SK-N-SH treated with all-trans-retinoic acid at 6 μM for 48 hours (cell line): ENCODE measurements around the gene MEPCE.

Source experiments
- ATAC-seq: fragments of 200-7000 bp; cut with Tn5 transposase; 3 replicates; pipeline ENCODE4 v1.9.1; 2020; ENCODE audit warnings: mild to moderate bottlenecking, moderate library complexity
- ARNTL ChIP-seq: fragments of 450-650 bp; formaldehyde crosslinking; IDR thresholded peaks from 2 replicates; pipeline ENCODE4 v1.5.0; 2020; ENCODE audit warnings: low read depth, mild to moderate bottlenecking, moderate library complexity, borderline replicate concordance
- BACH2 ChIP-seq: fragments of 250-450 bp; sonication (Bioruptor Pico); IDR thresholded peaks from 2 replicates; pipeline ENCODE4 v1.9.0; 2021; ENCODE audit warnings: mild to moderate bottlenecking, borderline replicate concordance
- CSDC2 ChIP-seq: fragments of 250-450 bp; sonication (Bioruptor Pico); IDR thresholded peaks from 2 replicates; pipeline ENCODE4 v1.5.0; 2020; ENCODE audit warnings: mild to moderate bottlenecking, moderate library complexity
- ESRRG ChIP-seq: fragments of 250-450 bp; sonication (Bioruptor Pico); IDR thresholded peaks from 2 replicates; pipeline ENCODE4 v1.6.1; 2021; ENCODE audit warnings: mild to moderate bottlenecking
- GLIS3 ChIP-seq: fragments of 250-450 bp; sonication (Bioruptor Pico); IDR thresholded peaks from 2 replicates; pipeline ENCODE4 v1.5.0; 2020; ENCODE audit warnings: mild to moderate bottlenecking, moderate library complexity
- ISL1 ChIP-seq: fragments of 250-450 bp; sonication (Bioruptor Pico); IDR thresholded peaks from 2 replicates; pipeline ENCODE4 v2.1.2; 2022; ENCODE audit warnings: mild to moderate bottlenecking, moderate library complexity
- OSR1 ChIP-seq: fragments of 250-450 bp; sonication (Bioruptor Pico); IDR thresholded peaks from 2 replicates; pipeline ENCODE4 v1.8.0; 2022; ENCODE audit warnings: moderate library complexity, mild to moderate bottlenecking, inconsistent platforms
- PPARA ChIP-seq: fragments of 250-450 bp; sonication (Bioruptor Pico); IDR thresholded peaks from 2 replicates; pipeline ENCODE4 v1.5.0; 2020; ENCODE audit warnings: mild to moderate bottlenecking, borderline replicate concordance
- RARB ChIP-seq: fragments of 250-450 bp; sonication (Bioruptor Pico); IDR thresholded peaks from 2 replicates; pipeline ENCODE4 v1.8.0; 2021; ENCODE audit warnings: mild to moderate bottlenecking, moderate library complexity
- SNAI2 ChIP-seq: fragments of 250-450 bp; sonication (Bioruptor Pico); IDR thresholded peaks from 2 replicates; pipeline ENCODE4 v1.5.0; 2020; ENCODE audit warnings: mild to moderate bottlenecking, moderate library complexity
- TCF4 ChIP-seq: fragments of 250-450 bp; sonication (Bioruptor Pico); IDR thresholded peaks from 2 replicates; pipeline ENCODE4 v1.8.0; 2021; ENCODE audit warnings: mild to moderate bottlenecking, moderate library complexity, borderline replicate concordance
- TOX ChIP-seq: fragments of 250-450 bp; sonication (Bioruptor Pico); IDR thresholded peaks from 2 replicates; pipeline ENCODE4 v1.8.0; 2021; ENCODE audit warnings: mild to moderate bottlenecking, moderate library complexity, borderline replicate concordance
- ZC3H10 ChIP-seq: fragments of 250-450 bp; sonication (Bioruptor Pico); IDR thresholded peaks from 2 replicates; pipeline ENCODE4 v1.5.1; 2021; ENCODE audit warnings: mild to moderate bottlenecking, moderate library complexity
- ZFP3 ChIP-seq: fragments of 250-450 bp; sonication (Bioruptor Pico); IDR thresholded peaks from 2 replicates; pipeline ENCODE4 v1.5.0; 2020; ENCODE audit warnings: mild to moderate bottlenecking, moderate library complexity
- ZFP30 ChIP-seq: fragments of 450-650 bp; formaldehyde crosslinking; IDR thresholded peaks from 2 replicates; pipeline ENCODE4 v1.5.0; 2022; ENCODE audit warnings: mild to moderate bottlenecking, moderate library complexity
- ZNF565 ChIP-seq: fragments of 450-650 bp; formaldehyde crosslinking; conservative IDR thresholded peaks from 2 replicates; pipeline ENCODE4 v1.5.0; 2020; ENCODE audit warnings: low read depth, mild to moderate bottlenecking, moderate library complexity
- ZNF70 ChIP-seq: fragments of 450-650 bp; formaldehyde crosslinking; IDR thresholded peaks from 2 replicates; pipeline ENCODE4 v1.5.0; 2020; ENCODE audit warnings: mild to moderate bottlenecking, moderate library complexity
- ZNF8 ChIP-seq: fragments of 450-650 bp; formaldehyde crosslinking; IDR thresholded peaks from 2 replicates; pipeline ENCODE4 v1.5.0; 2020; ENCODE audit warnings: mild to moderate bottlenecking, moderate library complexity
- TF ChIP-seq, protein P1 (sequence below): fragments of 250-450 bp; sonication (Bioruptor Pico); IDR thresholded peaks from 2 replicates; pipeline ENCODE4 v1.8.0; 2020; ENCODE audit warnings: mild to moderate bottlenecking, moderate library complexity, borderline replicate concordance
- TF ChIP-seq, protein P2 (sequence below): fragments of 250-450 bp; sonication (Bioruptor Pico); IDR thresholded peaks from 2 replicates; pipeline ENCODE4 v1.5.0; 2020; ENCODE audit warnings: mild to moderate bottlenecking, moderate library complexity
- TF ChIP-seq, protein P3 (sequence below): fragments of 250-450 bp; sonication (Bioruptor Pico); IDR thresholded peaks from 2 replicates; pipeline ENCODE4 v1.5.1; 2020; ENCODE audit warnings: low read depth, mild to moderate bottlenecking, moderate library complexity
- TF ChIP-seq, protein P4 (sequence below): fragments of 250-450 bp; sonication (Bioruptor Pico); IDR thresholded peaks from 2 replicates; pipeline ENCODE4 v1.8.0; 2021; ENCODE audit warnings: low read depth, mild to moderate bottlenecking, moderate library complexity, borderline replicate concordance
- TF ChIP-seq, protein P5 (sequence below): fragments of 250-450 bp; sonication (Bioruptor Pico); IDR thresholded peaks from 2 replicates; pipeline ENCODE4 v1.5.1; 2021; ENCODE audit warnings: mild to moderate bottlenecking, moderate library complexity

The MEPCE gene

DNA sequence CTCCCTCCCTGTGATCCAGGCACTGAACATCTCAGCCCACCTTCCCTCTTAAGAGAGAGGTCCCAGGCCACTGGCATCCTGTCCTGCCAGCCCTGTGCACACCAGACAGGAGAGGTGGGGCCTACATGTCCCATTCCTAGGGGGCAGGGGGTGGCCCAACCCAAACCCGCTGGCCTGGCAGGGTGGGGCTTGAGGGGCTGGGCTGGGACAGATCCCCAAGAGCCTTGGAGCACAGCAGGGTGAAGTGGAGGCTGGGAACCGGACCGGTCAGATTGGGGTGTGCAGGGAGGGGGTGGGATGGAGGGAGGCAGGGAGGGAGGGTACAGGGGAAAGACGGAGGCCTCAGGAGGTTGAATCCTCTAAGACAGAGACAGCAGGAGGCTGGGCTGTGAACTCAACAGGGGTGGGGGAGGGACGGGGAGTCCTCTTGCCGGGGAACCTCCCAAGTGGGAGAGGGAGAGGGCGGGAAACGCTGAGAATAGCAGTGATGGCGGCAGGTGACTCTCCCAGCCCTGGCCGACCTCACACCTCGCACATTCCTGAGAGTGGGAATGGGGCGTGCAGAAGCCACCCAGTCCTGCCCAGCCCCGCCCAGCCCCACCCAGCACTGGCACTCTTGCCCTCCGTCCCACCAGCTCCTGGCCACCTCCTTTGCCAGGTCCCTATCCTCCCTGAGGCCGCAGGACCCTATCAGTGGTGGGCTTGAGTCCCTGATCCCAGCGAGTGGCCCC, 42.7 kb downstream of the MEPCE start:
- ATAC-seq = no peak
- TF ChIP-seq GLIS3 = no peak
- TF ChIP-seq, protein P1, sequence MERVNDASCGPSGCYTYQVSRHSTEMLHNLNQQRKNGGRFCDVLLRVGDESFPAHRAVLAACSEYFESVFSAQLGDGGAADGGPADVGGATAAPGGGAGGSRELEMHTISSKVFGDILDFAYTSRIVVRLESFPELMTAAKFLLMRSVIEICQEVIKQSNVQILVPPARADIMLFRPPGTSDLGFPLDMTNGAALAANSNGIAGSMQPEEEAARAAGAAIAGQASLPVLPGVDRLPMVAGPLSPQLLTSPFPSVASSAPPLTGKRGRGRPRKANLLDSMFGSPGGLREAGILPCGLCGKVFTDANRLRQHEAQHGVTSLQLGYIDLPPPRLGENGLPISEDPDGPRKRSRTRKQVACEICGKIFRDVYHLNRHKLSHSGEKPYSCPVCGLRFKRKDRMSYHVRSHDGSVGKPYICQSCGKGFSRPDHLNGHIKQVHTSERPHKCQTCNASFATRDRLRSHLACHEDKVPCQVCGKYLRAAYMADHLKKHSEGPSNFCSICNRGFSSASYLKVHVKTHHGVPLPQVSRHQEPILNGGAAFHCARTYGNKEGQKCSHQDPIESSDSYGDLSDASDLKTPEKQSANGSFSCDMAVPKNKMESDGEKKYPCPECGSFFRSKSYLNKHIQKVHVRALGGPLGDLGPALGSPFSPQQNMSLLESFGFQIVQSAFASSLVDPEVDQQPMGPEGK = no peak
- no peak for TF ChIP-seq TOX
- TF ChIP-seq CSDC2 (CRISPR knock-in tag) = no peak
- no peak for TF ChIP-seq ISL1 (CRISPR knock-in tag)
- no peak for TF ChIP-seq PPARA (CRISPR knock-in tag)
- TF ChIP-seq, protein P2, sequence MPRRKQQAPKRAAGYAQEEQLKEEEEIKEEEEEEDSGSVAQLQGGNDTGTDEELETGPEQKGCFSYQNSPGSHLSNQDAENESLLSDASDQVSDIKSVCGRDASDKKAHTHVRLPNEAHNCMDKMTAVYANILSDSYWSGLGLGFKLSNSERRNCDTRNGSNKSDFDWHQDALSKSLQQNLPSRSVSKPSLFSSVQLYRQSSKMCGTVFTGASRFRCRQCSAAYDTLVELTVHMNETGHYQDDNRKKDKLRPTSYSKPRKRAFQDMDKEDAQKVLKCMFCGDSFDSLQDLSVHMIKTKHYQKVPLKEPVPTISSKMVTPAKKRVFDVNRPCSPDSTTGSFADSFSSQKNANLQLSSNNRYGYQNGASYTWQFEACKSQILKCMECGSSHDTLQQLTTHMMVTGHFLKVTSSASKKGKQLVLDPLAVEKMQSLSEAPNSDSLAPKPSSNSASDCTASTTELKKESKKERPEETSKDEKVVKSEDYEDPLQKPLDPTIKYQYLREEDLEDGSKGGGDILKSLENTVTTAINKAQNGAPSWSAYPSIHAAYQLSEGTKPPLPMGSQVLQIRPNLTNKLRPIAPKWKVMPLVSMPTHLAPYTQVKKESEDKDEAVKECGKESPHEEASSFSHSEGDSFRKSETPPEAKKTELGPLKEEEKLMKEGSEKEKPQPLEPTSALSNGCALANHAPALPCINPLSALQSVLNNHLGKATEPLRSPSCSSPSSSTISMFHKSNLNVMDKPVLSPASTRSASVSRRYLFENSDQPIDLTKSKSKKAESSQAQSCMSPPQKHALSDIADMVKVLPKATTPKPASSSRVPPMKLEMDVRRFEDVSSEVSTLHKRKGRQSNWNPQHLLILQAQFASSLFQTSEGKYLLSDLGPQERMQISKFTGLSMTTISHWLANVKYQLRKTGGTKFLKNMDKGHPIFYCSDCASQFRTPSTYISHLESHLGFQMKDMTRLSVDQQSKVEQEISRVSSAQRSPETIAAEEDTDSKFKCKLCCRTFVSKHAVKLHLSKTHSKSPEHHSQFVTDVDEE (CRISPR knock-in tag) = no peak
- TF ChIP-seq ZC3H10 (CRISPR knock-in tag) = no peak
- TF ChIP-seq BACH2 (CRISPR knock-in tag) = no peak
- no peak for TF ChIP-seq ZFP30 (CRISPR knock-in tag)
- no peak for TF ChIP-seq RARB (CRISPR knock-in tag)
- TF ChIP-seq, protein P3, sequence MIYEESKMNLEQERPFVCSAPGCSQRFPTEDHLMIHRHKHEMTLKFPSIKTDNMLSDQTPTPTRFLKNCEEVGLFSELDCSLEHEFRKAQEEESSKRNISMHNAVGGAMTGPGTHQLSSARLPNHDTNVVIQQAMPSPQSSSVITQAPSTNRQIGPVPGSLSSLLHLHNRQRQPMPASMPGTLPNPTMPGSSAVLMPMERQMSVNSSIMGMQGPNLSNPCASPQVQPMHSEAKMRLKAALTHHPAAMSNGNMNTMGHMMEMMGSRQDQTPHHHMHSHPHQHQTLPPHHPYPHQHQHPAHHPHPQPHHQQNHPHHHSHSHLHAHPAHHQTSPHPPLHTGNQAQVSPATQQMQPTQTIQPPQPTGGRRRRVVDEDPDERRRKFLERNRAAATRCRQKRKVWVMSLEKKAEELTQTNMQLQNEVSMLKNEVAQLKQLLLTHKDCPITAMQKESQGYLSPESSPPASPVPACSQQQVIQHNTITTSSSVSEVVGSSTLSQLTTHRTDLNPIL (CRISPR knock-in tag) = no peak
- TF ChIP-seq OSR1 = no peak
- TF ChIP-seq ARNTL (CRISPR knock-in tag) = no peak

DNA sequence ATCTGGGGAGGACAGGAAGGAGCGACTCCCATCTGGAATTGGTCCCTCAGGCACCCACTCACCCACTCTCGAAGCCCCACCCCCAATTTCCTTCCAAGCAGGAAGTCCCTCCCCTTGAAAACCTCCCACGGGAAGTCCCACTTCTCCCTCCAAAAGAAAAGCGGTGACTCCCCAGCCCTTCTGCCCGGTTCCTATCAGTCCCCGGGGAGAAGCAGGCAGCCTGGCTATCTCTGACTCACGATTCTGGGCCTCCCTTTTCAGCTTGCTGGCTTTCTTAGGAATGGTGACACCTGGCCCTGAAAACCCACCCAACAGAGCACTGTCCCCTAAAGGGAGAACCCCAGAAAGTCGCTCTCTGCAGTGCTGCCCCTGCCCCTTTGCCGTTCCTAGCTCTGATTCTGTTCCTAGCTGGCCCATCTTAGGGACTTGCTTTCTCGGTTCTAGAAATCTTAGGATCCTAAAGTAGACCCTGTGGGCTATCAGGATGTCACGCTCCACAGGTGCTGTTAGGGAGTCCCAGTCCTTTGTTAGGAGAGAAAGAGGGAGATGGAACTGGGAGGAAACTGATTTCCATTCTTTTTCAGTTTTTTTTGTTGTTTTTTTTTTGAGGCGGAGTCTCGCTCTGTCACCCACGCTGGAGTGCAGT, 43.3 kb downstream of the MEPCE start:
- no peak for ATAC-seq
- TF ChIP-seq, protein P1 = no peak
- TF ChIP-seq, protein P4, sequence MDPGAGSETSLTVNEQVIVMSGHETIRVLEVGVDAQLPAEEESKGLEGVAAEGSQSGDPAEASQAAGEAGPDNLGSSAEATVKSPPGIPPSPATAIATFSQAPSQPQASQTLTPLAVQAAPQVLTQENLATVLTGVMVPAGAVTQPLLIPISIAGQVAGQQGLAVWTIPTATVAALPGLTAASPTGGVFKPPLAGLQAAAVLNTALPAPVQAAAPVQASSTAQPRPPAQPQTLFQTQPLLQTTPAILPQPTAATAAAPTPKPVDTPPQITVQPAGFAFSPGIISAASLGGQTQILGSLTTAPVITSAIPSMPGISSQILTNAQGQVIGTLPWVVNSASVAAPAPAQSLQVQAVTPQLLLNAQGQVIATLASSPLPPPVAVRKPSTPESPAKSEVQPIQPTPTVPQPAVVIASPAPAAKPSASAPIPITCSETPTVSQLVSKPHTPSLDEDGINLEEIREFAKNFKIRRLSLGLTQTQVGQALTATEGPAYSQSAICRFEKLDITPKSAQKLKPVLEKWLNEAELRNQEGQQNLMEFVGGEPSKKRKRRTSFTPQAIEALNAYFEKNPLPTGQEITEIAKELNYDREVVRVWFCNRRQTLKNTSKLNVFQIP (CRISPR knock-in tag) = no peak
- no peak for TF ChIP-seq ZNF70
- TF ChIP-seq SNAI2 = no peak
- TF ChIP-seq ISL1 (CRISPR knock-in tag) = no peak
- TF ChIP-seq TCF4 = no peak
- no peak for TF ChIP-seq ZFP3 (CRISPR knock-in tag)
- no peak for TF ChIP-seq ZFP30 (CRISPR knock-in tag)
- no peak for TF ChIP-seq ESRRG
- no peak for TF ChIP-seq OSR1
- TF ChIP-seq ARNTL (CRISPR knock-in tag) = no peak
- no peak for TF ChIP-seq ZNF8
- TF ChIP-seq, protein P5, sequence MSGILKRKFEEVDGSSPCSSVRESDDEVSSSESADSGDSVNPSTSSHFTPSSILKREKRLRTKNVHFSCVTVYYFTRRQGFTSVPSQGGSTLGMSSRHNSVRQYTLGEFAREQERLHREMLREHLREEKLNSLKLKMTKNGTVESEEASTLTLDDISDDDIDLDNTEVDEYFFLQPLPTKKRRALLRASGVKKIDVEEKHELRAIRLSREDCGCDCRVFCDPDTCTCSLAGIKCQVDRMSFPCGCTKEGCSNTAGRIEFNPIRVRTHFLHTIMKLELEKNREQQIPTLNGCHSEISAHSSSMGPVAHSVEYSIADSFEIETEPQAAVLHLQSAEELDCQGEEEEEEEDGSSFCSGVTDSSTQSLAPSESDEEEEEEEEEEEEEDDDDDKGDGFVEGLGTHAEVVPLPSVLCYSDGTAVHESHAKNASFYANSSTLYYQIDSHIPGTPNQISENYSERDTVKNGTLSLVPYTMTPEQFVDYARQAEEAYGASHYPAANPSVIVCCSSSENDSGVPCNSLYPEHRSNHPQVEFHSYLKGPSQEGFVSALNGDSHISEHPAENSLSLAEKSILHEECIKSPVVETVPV (CRISPR knock-in tag) = no peak
- no peak for TF ChIP-seq RARB (CRISPR knock-in tag)
- TF ChIP-seq GLIS3 = no peak
- TF ChIP-seq CSDC2 (CRISPR knock-in tag) = no peak
- no peak for TF ChIP-seq ZNF565 (CRISPR knock-in tag)
- no peak for TF ChIP-seq ZC3H10 (CRISPR knock-in tag)
